Measurements from ENCODE around the gene STIP1. TPM values are rescaled to one million over a fixed set of nuclear protein-coding genes. Genes with fewer than 3 reads are reported as not detected.

Gene STIP1
- total and polyA plus RNA-seq, 10 of the 15 experiments (the other 5 are each of a cell fraction or from before 2014, with no cell fraction given), result 25.2 to 291 (median 191) TPM

- Histone ChIP-seq H3K9me3 (replicated peaks; ENCODE audit: control insufficient read depth, insufficient read depth, low read length) (no peaks in the 10 kb centered on the region), H3K4me2 (ENCODE audit: control insufficient read depth, insufficient read depth) (peak overlapping the region; percentile 76), H3K36me3 (ENCODE audit: control insufficient read depth in 2 of 2, insufficient read depth in 2 of 2, low read length in 1 of 2) (peaks cover 23 to 30% of the 10 kb centered on the region in 2 experiments; a peak in 3 of 4 replicates), H3K9ac (ENCODE audit: control insufficient read depth, insufficient read depth, low read length) (peak overlapping the region; percentile 95), H3K27ac (ENCODE audit: control insufficient read depth, insufficient read depth) (peak overlapping the region; percentile 98), H3K79me2 (ENCODE audit: control insufficient read depth, insufficient read depth, low read length) (peaks cover 39% of the 10 kb centered on the region), H2AFZ (ENCODE audit: control insufficient read depth, low read depth, low read length) (no peak overlapping the region; the same call in 1 of the 2 replicates), H3K27me3 (replicated peaks in 1 of 2; ENCODE audit: control insufficient read depth in 2 of 2, insufficient read depth in 2 of 2, low read length in 1 of 2) (no peaks in the 10 kb centered on the region), H3K4me1 (ENCODE audit: control insufficient read depth, insufficient read depth, low read length) (peaks cover 26% of the 10 kb centered on the region), H3K4me3 (peak overlapping the region; percentile 74), H4K20me1 (ENCODE audit: control insufficient read depth, insufficient read depth) (no peaks in the 10 kb centered on the region)
- SMC1A ChIA-PET (ENCODE audit: uncharacterized antibody, unreplicated experiment), result interaction anchor here (1.6 to 5.5 kb wide), 6 partner anchors 11 to 110 kb away, joined by 3 to 98 read pairs (median 36); partner anchors contain the start of genes CATSPERZ, ESRRA, FKBP2 and NUDT22
- CTCF ChIA-PET, result interaction anchor here (0.6 to 9.7 kb wide), 9 partner anchors 9 to 94 kb away, joined by 3 to 238 read pairs (median 8); partner anchors contain the start of genes CATSPERZ, DNAJC4, ESRRA and NUDT22
- in situ Hi-C loops (cut with MboI) (no loop called here), intact Hi-C loops (cut with micrococcal nuclease; ENCODE audit: unreplicated experiment) (no loop called here)
- TF ChIP-seq NKRF (conservative IDR thresholded peaks at IDR 0.05), result 0 out of 2 replicates have a peak, but pooled peaks have one; percentile 2
- no peak for TF ChIP-seq PAX8 (IDR thresholded peaks at IDR 0.05)
- 0 out of 4 replicates have a peak, but pooled peaks of 1 of the 2 experiments have one; percentile 7 for TF ChIP-seq SRF (IDR thresholded peaks at IDR 0.05; ENCODE audit: low read depth in 2 of 2, low read length in 2 of 2)
- RAD21 ChIA-PET (ENCODE audit: unreplicated experiment), result interaction anchor here (1.5 to 6.6 kb wide), 8 partner anchors 15 to 95 kb away, joined by 6 to 125 read pairs (median 33); partner anchors contain the start of genes CATSPERZ, ESRRA, FKBP2 and NUDT22
- DNase-seq (ENCODE audit: low read depth, low spot score) (no peak), FAIRE-seq (no peak), ATAC-seq (peak; percentile 4; the same call in 2 of the 3 replicates)
- BruUV-seq (replicated peaks), result no TSS peak
- 56% methylated on average over 23 of the region's 23 CpGs for WGBS (ENCODE audit: insufficient coverage, insufficient replicate concordance, low lambda C conversion rate, missing lambda C conversion rate)
- POLR2A ChIA-PET, result interaction anchor here (0.6 to 5.8 kb wide), 13 partner anchors 17 to 1481 kb away, joined by 4 to 85 read pairs (median 21); partner anchors contain the start of genes BAD, CATSPERZ, ESRRA and FKBP2
These were observed 22.3 kb downstream of the STIP1 start for GRCh38 chr11:64208086-64208795.

Data from GM12878 (cell line).